NB4 (cell line): Measurements from ENCODE around the gene ITLN1.
"Not testable (repeated sequence)": the region's sequence is repeated elsewhere in the genome, so short reads cannot be mapped to it uniquely, and the experiment has no call there.

ENCODE experiments used
- CTCF ChIP-seq: IDR thresholded peaks from one replicate; pipeline ENCODE4 v1.5.1; 2012; ENCODE audit warnings: low read depth, low read length
- MAX ChIP-seq: IDR thresholded peaks from 2 replicates; pipeline ENCODE4 v1.6.1; 2011; ENCODE audit warnings: low read depth, low read length
- MYC ChIP-seq: IDR thresholded peaks from 2 replicates; pipeline ENCODE4 v1.6.1; 2011; ENCODE audit warnings: low read depth, low read length
- POLR2A ChIP-seq: IDR thresholded peaks from 2 replicates; pipeline ENCODE4 v1.6.1; 2011; ENCODE audit warnings: mild to moderate bottlenecking; ENCODE audit not compliant: insufficient read length; ENCODE audit errors: extremely low read depth

- TF ChIP-seq MAX, CTCF, POLR2A, MYC: not testable (repeated sequence)
Observed at GRCh38 chr1:160875591-160875990, 9.4 kb downstream of the ITLN1 start.
